Upper lobe of left lung (tissue), 4 donors: ENCODE measurements around the gene SLC5A7.

ENCODE experiments used
- CTCF ChIP-seq, 6 experiments: fragments of 450-650 bp in 4 of 6; fragments of 200-600 bp in 2 of 6; sonication (generic) in 2 of 6; IDR thresholded peaks; one replicate each; pipeline ENCODE4 v1.5.1; 2016 to 2019; ENCODE audit warnings: antibody characterized with exemption in 6 of 6
- POLR2AphosphoS5 ChIP-seq, 2 donors: sonication (generic); formaldehyde crosslinking; IDR thresholded peaks; one replicate each; pipeline ENCODE4 v1.5.1; 2017; ENCODE audit warnings: antibody characterized with exemption in 2 of 2

- TF ChIP-seq CTCF (IDR thresholded peaks at IDR 0.05) (no peak), POLR2AphosphoS5 (IDR thresholded peaks at IDR 0.05) (no peak)
Measured at GRCh38 chr2:107992069-107992468, 5.7 kb downstream of the SLC5A7 start.
